GM10847 (cell line): ENCODE data around the gene DPF1.

Source experiments
- POLR2A ChIP-seq: IDR thresholded peaks from 2 replicates; pipeline ENCODE4 v1.6.1; 2011; ENCODE audit not compliant: insufficient read length; ENCODE audit errors: extremely low read depth

DPF1 gene

DNA sequence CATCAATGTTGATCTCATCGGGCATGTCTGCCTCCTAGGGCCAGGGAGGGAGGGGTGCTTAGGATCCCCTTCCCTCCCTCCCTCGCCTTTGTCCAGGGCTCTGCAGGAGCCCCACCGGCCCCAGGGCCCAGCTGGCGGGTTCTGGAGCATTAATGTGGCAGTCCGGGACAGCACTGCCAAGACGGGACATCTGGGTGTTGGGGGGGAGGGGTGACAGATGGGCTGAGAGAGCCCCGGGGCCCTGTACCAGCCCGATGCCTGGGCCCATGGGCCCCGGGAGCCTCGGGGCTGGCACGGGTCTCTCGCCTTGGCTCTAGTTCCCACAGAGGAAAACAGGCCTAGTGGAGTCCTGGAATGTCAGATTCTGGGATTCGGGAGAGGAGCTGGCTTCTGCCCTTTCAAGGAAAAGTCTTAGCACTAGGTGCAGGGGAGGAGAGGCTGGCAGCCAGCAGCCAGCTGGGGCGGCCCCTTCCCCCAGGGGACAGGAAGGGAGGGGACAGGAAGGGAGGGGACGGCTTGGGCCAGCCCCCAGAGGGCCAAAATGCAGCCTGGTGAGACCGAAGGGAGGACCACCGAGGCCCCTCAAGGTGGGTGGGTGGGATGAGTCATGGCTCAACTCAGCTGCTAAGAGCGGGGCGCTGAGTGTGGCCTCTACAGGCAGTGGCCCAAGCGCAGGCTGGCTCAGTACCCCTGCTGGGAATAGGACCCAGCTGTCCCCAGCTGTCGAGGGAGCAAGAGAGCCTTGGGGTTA, 29.1 kb upstream of the DPF1 start:
- TF ChIP-seq POLR2A = no peak

DNA sequence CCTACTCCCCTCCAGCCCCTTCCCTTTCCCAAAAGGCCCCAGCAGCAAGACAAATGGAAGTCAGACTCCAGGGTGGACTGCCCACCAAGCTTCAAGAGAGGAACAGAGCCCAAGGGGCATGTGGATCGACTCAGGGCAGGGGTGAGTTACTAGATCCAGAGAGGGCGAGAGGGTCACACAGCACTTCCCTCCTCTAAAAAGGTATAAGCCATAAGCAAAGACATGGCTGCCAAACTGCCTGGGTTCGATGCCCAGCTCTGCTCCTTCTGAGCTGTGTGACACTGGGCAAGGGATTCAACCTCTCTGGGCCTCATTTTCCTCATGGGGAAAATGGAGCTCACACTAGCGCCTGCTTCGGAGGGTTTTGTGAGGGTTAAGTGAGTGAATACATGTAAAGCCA, 28.4 kb upstream of the DPF1 start:
- no peak for TF ChIP-seq POLR2A

DNA sequence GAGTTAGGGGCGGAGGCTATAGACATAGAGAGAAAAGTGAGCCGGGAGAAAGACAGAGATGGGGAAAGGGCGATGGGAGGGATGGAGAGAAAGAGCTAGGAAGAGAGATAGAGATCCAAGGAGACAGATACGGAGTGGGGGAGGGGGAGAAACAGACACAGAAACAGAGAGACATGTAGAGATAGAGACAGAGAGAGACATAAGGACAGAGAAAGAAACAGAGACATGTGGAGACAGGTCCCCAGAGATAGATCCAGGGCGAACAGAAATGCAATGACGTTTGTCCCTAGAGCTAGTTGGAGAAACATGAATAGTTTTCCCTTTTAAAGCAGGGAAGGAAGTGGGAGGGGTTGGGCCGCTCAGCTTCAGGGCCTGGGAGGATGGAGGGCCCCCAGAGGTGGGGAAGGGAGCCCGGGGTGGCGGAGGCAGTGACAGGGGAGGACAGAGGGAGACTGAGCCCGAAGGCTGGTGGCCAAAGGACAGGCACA, 27.6 kb upstream of the DPF1 start:
- TF ChIP-seq POLR2A = no peak

DNA sequence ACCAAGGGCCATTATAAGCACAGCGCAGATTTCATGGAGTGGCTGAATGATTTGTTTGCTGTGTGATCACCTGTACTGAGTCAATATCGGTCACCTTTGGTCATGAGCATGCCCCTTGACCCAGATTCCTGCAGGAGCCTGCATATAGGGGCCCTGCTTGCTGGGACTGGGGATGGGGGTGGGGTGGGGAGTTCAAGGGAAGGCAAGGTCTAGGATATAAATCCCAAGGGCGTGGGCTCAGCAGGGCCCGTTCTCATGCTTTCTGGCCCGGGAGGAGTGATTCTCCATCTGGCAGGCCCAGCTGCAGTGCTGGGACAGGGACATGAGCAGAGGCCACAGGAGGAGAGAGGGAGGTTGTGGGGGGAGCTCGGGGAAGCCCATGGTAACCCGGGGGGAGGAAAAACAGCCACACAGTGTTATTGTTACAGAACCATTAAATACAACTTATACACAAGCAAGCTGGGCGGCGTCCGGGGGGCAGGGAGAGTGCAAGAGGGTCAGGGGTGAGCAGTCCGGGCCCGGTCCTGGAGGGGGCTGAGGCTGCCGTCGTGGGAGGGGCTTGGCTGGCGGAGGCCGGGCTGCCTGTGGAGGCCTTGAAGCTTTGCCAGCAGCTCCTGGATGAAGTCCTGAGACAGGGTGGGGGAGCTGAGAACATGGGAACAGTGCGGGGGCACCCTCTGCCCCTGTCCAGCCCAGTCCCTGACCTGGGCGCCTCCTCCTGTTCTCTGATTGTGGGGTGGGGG, 27.0 kb upstream of the DPF1 start:
- no peak for TF ChIP-seq POLR2A

DNA sequence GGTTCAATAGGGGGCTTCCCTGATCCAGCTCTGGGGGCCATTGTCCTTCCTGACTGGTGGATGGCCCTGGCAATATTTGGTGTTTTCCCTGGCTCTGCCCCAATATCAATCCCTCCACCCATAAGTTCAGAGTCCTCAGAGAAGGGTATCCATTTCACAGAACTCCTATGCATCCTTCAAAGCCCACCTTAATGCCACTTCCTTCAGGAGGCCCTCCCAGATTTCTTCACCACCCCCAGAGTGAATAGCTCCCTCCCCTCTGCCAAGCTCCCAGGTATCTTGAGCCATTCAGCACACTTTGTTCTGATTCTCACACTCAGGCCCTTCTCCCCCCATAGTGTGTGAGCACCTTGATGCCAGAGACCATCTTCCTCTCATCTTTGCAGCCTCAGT, 26.4 kb upstream of the DPF1 start:
- TF ChIP-seq POLR2A = no peak

DNA sequence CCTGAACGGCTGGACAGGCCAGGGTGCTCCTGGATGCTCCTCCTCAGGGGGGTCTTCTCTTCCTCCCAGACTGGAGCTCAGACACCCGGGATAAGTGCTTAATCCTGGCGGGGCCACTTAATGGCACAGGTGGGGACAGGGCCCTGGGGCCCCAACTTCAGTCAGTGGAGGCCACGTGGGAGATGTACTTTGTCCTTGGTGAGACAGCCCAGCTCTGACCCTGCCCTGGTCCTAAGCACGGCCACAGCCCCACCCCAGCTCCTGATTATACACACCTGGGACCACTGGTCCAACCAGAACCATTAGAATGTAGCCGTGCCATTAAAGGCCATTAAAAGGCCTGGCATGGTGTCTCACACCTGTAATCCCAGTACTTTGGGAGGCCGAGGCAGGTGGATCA, 24.4 kb upstream of the DPF1 start:
- TF ChIP-seq POLR2A = no peak

DNA sequence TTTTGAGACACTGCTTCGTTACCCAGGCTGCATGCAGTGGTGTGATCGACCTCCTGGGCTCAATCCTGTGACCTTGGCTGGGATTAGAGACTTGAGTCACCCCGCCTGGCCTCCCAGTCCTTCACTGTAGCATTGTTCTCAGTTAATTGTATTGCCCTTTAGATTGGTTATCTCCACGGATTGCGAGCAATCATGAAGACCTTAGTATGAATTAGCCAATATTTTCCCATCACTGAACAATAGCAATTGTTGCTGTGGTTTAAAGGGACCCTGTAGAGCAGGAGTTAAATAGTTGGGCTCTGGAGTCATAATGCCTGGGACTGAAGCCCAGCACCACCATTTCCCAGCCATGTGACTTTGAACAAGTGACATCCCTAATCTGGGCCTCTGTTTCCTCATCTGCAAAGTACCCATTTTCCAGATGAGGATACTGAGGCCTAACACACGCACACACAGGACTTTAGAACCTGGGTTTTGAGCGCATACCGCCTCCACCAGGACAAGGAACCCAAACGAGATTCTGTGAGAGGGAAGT, 23.8 kb upstream of the DPF1 start:
- no peak for TF ChIP-seq POLR2A

DNA sequence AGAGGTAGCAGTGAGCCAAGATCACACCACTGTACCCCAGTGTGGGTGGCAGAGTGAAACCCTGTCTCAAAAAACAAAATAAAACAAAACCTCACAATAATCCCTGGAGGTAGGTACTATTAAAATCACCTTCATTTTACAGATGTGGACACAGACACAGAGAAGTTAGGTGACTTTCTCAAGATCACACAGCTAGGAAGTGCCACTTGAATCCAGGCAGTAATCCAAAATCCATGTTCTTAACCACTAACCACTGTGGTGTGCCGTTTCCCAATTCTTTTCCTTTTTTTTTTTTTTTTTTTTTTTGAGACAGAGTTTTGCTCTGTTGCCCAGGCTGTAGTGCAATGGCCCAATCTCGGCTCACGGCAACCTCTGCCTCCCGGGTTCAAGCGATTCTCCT, 23.1 kb upstream of the DPF1 start:
- TF ChIP-seq POLR2A = no peak

DNA sequence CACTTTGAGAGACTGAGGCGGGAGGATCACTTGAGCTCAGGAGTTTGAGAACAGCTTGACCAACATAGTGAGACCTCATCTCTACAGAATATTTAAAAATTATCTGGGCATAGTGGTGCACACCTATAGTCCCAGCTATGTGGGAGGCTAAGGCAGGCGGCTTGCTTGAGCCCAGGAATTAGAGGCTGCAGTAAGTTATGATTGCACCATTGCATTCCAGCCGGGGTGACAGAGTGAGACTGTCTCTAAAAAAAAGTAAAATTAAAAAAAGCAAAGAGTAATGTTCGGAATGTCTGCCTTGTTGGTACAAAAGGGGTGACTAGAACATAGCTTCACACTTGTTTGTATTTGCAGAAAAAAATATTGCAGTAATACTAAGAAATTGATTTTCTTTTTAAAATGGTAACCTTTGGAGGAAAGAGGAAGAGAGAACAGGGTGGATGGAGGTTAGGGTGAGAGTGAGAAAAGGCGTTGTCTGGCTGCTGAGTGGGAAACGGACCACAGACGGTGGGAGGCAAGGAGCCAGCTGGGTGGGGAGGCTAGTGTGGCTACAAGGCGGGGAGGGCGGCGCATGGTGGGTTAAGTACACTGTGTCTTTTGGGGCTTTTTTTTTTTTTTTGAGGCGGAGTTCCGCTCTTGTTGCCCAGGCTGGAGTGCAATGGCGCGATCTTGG, 21.9 kb upstream of the DPF1 start:
- TF ChIP-seq POLR2A = no peak

DNA sequence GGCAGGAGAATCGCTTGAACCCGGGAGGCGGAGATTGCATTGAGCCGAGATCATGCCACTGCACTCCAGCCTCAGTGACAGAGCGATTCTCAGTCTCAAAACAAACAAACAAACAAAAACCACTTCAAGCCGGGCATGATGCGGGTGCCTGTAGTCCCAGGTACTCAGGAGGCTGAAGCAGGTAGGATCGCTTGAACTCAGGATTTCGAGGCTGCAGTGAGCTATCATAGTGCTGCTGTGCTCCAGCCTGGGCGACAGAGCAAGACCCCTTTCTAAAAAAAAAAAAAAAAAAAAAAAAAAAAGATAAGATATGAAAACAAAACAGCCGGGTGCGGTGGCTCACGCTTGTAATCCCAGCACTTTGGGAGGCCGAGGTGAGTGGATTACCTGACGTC, 19.3 kb upstream of the DPF1 start:
- TF ChIP-seq POLR2A = no peak

DNA sequence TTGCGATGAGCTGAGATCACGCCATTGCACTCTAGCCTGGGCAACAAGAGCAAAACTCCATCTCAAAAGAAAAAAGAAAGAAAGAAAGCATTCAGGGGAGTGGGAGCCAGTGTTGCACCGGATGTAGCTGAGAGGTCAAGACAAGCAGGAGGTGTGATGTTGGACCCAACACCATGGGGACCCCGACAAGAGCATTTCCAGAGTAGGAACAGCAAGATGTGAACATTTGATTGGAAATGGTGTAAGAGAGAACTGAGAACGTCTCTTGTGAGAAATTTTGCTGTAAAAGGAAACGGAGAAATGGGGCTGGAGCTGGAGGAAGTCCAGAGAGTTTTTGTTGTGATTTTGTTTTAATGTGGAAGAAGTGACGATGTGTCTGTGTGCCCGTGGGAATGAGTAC, 15.8 kb upstream of the DPF1 start:
- TF ChIP-seq POLR2A = no peak

DNA sequence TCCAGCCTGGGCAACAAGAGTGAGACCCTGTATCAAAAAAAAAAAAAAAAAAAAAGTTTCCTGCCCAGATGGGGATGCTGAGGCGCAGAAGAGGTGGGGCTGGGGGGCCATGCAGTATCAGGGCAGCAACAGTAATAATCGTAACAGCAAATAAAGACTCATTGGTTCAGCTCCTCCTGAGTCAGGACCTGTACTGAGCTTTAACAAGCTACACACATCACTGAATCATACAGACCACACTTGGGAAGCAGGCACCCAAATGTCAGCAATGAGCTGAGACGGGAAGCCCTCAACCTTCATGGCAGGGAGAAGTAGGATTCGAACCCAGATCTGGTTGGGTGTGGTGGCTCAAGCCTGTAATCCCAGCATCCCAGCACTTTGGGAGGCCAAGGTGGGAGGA, 10.6 kb upstream of the DPF1 start:
- no peak for TF ChIP-seq POLR2A

DNA sequence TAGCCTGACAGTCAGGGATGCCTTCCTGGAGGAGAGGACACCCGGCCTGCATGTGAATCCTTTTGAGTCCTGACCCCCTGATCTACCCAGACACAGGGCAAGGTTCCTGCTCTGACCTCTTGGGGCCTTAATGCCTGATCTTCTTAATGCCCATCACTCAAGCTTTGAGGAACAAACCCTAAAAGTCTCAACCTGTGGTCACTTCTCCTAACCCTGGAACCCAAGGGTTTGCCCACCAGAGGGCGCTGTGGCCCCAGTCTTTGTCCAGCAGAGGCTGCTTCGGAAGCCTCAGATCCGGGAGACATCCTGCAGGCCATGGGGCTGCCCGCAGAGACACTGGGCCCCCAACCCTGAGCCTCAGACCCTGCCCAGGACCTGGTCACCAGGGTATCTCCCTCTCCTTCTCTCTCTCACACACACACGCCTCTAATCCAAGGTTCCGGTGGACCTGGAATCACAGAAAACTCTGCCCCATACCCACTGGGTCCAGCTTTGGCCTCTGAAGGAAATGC, 9.8 kb upstream of the DPF1 start:
- TF ChIP-seq POLR2A = no peak

DNA sequence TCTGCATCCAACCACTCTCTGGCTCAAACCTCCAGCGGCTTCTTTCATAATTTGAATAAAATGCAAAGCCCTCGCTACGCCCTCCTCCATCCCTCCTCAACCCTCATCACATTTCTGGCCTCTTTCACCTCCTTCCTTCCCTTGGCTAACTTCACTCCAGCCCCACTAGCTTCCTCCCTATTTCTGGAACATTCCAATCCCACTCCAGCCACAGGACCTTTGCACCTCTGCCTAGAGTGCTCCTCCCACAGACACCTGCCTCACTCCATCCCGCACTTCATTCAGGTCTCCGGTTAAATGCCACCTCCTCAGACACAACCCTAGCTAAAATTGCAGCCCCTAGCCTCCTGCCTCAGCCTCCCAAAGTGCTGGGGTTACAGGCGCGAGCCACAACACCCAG, 7.9 kb upstream of the DPF1 start:
- TF ChIP-seq POLR2A = no peak

DNA sequence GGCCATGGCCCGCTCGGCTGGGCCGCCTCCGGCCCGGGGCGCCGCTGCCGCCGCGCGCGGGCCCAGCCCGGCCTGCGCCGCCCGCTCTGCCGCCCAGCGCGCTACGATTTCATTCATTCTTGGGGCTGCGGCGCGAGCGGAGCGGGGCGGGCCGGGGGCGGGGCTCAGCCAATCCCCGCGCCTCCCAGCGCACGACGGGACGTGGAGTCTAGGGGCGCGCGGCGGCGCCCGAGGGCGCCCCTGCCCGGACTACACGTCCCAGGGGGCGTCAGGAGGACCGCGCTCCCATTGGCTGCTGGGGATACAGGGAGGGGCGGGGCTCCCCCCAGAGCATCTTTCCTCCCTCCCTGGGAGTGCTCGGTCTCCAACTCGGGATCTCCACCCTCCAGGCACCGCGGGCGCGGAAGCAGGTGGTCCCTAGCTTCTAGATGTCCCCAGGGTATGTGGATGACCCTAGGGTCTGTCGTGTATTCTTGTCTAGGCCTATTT, 5.6 kb upstream of the DPF1 start:
- no peak for TF ChIP-seq POLR2A

DNA sequence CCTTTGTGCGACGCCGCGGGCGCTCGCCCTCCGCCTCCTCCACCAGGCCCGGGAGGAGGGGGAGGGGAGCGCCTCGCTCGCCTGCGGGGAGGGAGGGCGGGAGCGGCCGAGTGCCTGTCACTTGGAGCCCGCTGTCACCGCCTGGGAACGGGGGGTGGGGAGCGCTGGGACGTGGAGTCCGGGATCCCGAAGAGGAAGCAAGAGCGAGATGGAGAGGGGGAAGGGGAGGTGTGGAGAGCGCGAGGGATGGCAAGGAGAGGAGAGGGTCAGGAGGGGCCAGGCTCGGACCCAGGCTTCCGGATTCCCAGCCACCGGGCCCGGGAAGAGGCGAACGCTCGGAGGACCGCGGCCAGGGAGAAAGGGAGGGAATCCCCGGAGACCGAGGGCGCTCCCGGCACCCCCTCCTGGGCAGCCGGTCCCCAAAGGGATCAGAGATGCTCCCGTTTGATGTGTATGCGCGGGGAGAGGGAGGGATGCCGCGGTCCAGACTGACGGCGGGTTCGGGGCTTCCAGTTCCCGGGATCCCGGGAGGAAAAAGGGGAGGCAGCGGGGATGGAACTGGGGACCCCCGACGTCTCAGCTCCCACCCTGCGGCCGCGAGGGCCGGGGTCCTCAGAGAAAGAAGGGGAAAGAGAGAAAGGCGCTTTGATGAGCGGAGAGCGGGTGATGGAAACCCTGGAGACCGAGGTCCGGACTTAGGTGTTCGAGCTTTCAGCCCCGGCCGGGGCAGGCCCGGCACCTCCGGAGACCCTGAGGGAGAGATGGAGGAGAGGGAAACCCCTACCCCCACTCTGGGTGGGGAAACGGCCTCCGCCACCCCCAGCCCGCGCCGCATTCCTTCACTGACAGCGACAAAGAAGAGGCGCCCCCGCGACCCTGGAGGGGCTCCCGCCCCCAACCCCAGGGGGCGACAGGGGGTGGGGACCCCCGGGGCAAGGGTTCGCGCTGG, 4.7 kb upstream of the DPF1 start:
- TF ChIP-seq POLR2A = no peak
